GM18951 (cell line): ENCODE data around the gene NLRP3.
"Not testable (repeated sequence)": the region's sequence is repeated elsewhere in the genome, so short reads cannot be mapped to it uniquely, and the experiment has no call there.

ENCODE experiments used
- POLR2A ChIP-seq: IDR thresholded peaks from 4 replicates; pipeline ENCODE4 v1.6.1; 2011; ENCODE audit warnings: mild to moderate bottlenecking; ENCODE audit not compliant: insufficient read length, insufficient read depth; ENCODE audit errors: extremely low read depth
- in situ Hi-C: fragments of 300-500 bp; cut with MboI; formaldehyde crosslinking; loops from one replicate; pipeline ENCODE4 v1.12.0; 2022; ENCODE audit warnings: low sequenced_read_pairs, mixed read lengths, inconsistent platforms; ENCODE audit not compliant: unreplicated experiment

The NLRP3 gene

GRCh38 chr1:247451388-247452010, 35.5 kb downstream of the NLRP3 start:
- in situ Hi-C loops = no loop called here
- no peak for TF ChIP-seq POLR2A

- no peak for TF ChIP-seq POLR2A
- in situ Hi-C loops = no loop called here
Measured at GRCh38 chr1:247452447-247453039, 36.6 kb downstream of the NLRP3 start.

- in situ Hi-C loops = no loop called here
- no peak for TF ChIP-seq POLR2A
Measured at GRCh38 chr1:247453245-247453644, 37.3 kb downstream of the NLRP3 start.

- in situ Hi-C loops = no loop called here
- no peak for TF ChIP-seq POLR2A
Measured at GRCh38 chr1:247453997-247454396, 38.0 kb downstream of the NLRP3 start.

GRCh38 chr1:247456021-247456420, 40.0 kb downstream of the NLRP3 start:
- no peak for TF ChIP-seq POLR2A
- in situ Hi-C loops = no loop called here

GRCh38 chr1:247456914-247457639, 41.1 kb downstream of the NLRP3 start:
- TF ChIP-seq POLR2A = no peak
- in situ Hi-C loops = no loop called here

- in situ Hi-C loops = no loop called here
- no peak for TF ChIP-seq POLR2A
Measured at GRCh38 chr1:247459507-247459906, 43.5 kb downstream of the NLRP3 start.

GRCh38 chr1:247465796-247466195, 49.8 kb downstream of the NLRP3 start:
- in situ Hi-C loops = no loop called here
- TF ChIP-seq POLR2A = no peak

GRCh38 chr1:247467129-247467528, 51.2 kb downstream of the NLRP3 start:
- in situ Hi-C loops = no loop called here
- TF ChIP-seq POLR2A = no peak

- in situ Hi-C loops = no loop called here
- no peak for TF ChIP-seq POLR2A
Measured at GRCh38 chr1:247468481-247469140, 52.6 kb downstream of the NLRP3 start.

GRCh38 chr1:247469141-247469535, 53.2 kb downstream of the NLRP3 start:
- in situ Hi-C loops = no loop called here
- no peak for TF ChIP-seq POLR2A

- in situ Hi-C loops = not testable (repeated sequence)
Measured at GRCh38 chr1:247470942-247471429, 55.0 kb downstream of the NLRP3 start.

GRCh38 chr1:247471445-247472016, 55.6 kb downstream of the NLRP3 start:
- in situ Hi-C loops = no loop called here
- TF ChIP-seq POLR2A = no peak

- TF ChIP-seq POLR2A = no peak
- in situ Hi-C loops = no loop called here
Measured at GRCh38 chr1:247472035-247472434, 56.1 kb downstream of the NLRP3 start.

- TF ChIP-seq POLR2A = no peak
- in situ Hi-C loops = no loop called here
Measured at GRCh38 chr1:247474367-247474766, 58.4 kb downstream of the NLRP3 start.
